ENCODE results near the gene GJC1.

- TF ChIP-seq JUND (IDR thresholded peaks at IDR 0.05) = no peak
- TF ChIP-seq EZH2phosphoT487 (IDR thresholded peaks at IDR 0.05; ENCODE audit: borderline replicate concordance, low read depth) = no peak
- no peak for TF ChIP-seq EP300 (IDR thresholded peaks at IDR 0.05; ENCODE audit: borderline replicate concordance in 1 of 2, low read depth in 1 of 2, low read length in 1 of 2)
- no peak for TF ChIP-seq RFX5 (IDR thresholded peaks at IDR 0.05; ENCODE audit: low read length)
- TF ChIP-seq CTCF (IDR thresholded peaks at IDR 0.05) = no peak
- no peak for TF ChIP-seq TEAD4 (IDR thresholded peaks at IDR 0.05; ENCODE audit: borderline replicate concordance, insufficient read depth)
- TF ChIP-seq RAD21 (IDR thresholded peaks at IDR 0.05; ENCODE audit: low read length) = no peak
- no peak for TF ChIP-seq GABPA (IDR thresholded peaks at IDR 0.05; ENCODE audit: low read depth)
- TF ChIP-seq REST (IDR thresholded peaks at IDR 0.05; ENCODE audit: low read depth, low read length) = no peak
- no peak for TF ChIP-seq POLR2AphosphoS5 (IDR thresholded peaks at IDR 0.05; ENCODE audit: low read depth, low read length)
- no peak for TF ChIP-seq TAF1 (IDR thresholded peaks at IDR 0.05; ENCODE audit: borderline replicate concordance, low read depth, low read length)
- no peak for TF ChIP-seq NFIC (IDR thresholded peaks at IDR 0.05; ENCODE audit: borderline replicate concordance)
- no peak for TF ChIP-seq USF2 (IDR thresholded peaks at IDR 0.05; ENCODE audit: borderline replicate concordance, low read depth, low read length)
- TF ChIP-seq ZBTB33 (IDR thresholded peaks at IDR 0.05; ENCODE audit: borderline replicate concordance, low read depth) = no peak
Observed at GRCh38 chr17:44848257-44848795, 18.2 kb upstream of the GJC1 start.
